GM19043 (cell line): ENCODE data around the gene DDX42.
A peak's percentile ranks its signal among the peaks of the same experiment; 100 is the strongest.
"Not testable (repeated sequence)": the region's sequence is repeated elsewhere in the genome, so short reads cannot be mapped to it uniquely, and the experiment has no call there.

ENCODE experiments used
- ATAC-seq: cut with Tn5 transposase; IDR thresholded peaks from one replicate; pipeline ENCODE4 v1.9.1; 2021; ENCODE audit warnings: low read depth; ENCODE audit not compliant: unreplicated experiment

DDX42 gene

GRCh38 chr17:63835167-63835720, 61.3 kb downstream of the DDX42 start:
- no peak for ATAC-seq

GRCh38 chr17:63836811-63837210, 62.8 kb downstream of the DDX42 start:
- ATAC-seq, result no peak

- no peak for ATAC-seq
Observed at GRCh38 chr17:63837480-63837879, 63.5 kb downstream of the DDX42 start.

- ATAC-seq, result no peak
Observed at GRCh38 chr17:63837962-63838600, 64.1 kb downstream of the DDX42 start.

GRCh38 chr17:63838631-63839171, 64.7 kb downstream of the DDX42 start:
- ATAC-seq, result no peak

- ATAC-seq, result no peak
Observed at GRCh38 chr17:63840591-63841349, 66.8 kb downstream of the DDX42 start.

GRCh38 chr17:63841350-63842172, 67.6 kb downstream of the DDX42 start:
- ATAC-seq, result no peak

- peak; percentile 26 for ATAC-seq
Observed at GRCh38 chr17:63842173-63842539, 68.2 kb downstream of the DDX42 start.

- ATAC-seq, result peak; percentile 60
Observed at GRCh38 chr17:63842540-63843386, 68.8 kb downstream of the DDX42 start, which contains the start of gene SMARCD2. TSS of gene SMARCD2 (minus strand) at chr17:63842685. CDS start at chr17:63842674, 11 bp downstream.

- ATAC-seq, result not testable (repeated sequence)
Observed at GRCh38 chr17:63843387-63843888, 69.5 kb downstream of the DDX42 start.

- no peak for ATAC-seq
Observed at GRCh38 chr17:63843910-63844677, 70.1 kb downstream of the DDX42 start.

- no peak for ATAC-seq
Observed at GRCh38 chr17:63845509-63845908, 71.5 kb downstream of the DDX42 start.

GRCh38 chr17:63847525-63848249, 73.7 kb downstream of the DDX42 start:
- ATAC-seq, result no peak

- ATAC-seq, result peak; percentile 89
Observed at GRCh38 chr17:63848834-63849689, 75.1 kb downstream of the DDX42 start.

GRCh38 chr17:63850401-63850800, 76.4 kb downstream of the DDX42 start:
- no peak for ATAC-seq

- no peak for ATAC-seq
Observed at GRCh38 chr17:63853260-63853659, 79.3 kb downstream of the DDX42 start.

GRCh38 chr17:63854709-63855108, 80.7 kb downstream of the DDX42 start:
- no peak for ATAC-seq
